ENCODE results near the gene MYO18B. TPM values are rescaled to one million over a fixed set of nuclear protein-coding genes. Genes with fewer than 3 reads are reported as not detected.
"Not testable (repeated sequence)": the region's sequence is repeated elsewhere in the genome, so short reads cannot be mapped to it uniquely, and the experiment has no call there.

Gene MYO18B, protein sequence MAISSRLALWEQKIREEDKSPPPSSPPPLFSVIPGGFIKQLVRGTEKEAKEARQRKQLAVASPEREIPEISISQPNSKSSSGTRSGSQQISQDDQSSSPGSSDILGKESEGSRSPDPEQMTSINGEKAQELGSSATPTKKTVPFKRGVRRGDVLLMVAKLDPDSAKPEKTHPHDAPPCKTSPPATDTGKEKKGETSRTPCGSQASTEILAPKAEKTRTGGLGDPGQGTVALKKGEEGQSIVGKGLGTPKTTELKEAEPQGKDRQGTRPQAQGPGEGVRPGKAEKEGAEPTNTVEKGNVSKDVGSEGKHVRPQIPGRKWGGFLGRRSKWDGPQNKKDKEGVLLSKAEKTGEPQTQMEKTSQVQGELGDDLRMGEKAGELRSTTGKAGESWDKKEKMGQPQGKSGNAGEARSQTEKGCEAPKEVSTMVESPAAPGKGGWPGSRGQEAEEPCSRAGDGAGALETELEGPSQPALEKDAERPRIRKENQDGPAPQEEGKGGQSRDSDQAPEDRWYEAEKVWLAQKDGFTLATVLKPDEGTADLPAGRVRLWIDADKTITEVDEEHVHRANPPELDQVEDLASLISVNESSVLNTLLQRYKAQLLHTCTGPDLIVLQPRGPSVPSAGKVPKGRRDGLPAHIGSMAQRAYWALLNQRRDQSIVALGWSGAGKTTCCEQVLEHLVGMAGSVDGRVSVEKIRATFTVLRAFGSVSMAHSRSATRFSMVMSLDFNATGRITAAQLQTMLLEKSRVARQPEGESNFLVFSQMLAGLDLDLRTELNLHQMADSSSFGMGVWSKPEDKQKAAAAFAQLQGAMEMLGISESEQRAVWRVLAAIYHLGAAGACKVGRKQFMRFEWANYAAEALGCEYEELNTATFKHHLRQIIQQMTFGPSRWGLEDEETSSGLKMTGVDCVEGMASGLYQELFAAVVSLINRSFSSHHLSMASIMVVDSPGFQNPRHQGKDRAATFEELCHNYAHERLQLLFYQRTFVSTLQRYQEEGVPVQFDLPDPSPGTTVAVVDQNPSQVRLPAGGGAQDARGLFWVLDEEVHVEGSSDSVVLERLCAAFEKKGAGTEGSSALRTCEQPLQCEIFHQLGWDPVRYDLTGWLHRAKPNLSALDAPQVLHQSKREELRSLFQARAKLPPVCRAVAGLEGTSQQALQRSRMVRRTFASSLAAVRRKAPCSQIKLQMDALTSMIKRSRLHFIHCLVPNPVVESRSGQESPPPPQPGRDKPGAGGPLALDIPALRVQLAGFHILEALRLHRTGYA (N-terminal part only)
- total RNA-seq (2014; rRNA removed; shearing (Covaris generic)): 0.05 TPM in 1 of 2 replicates, not detected in the other
- 0.12 TPM in 1 of 2 replicates, not detected in the other for polyA plus RNA-seq (2014; cell fraction: nucleus; rRNA removed)

DNA sequence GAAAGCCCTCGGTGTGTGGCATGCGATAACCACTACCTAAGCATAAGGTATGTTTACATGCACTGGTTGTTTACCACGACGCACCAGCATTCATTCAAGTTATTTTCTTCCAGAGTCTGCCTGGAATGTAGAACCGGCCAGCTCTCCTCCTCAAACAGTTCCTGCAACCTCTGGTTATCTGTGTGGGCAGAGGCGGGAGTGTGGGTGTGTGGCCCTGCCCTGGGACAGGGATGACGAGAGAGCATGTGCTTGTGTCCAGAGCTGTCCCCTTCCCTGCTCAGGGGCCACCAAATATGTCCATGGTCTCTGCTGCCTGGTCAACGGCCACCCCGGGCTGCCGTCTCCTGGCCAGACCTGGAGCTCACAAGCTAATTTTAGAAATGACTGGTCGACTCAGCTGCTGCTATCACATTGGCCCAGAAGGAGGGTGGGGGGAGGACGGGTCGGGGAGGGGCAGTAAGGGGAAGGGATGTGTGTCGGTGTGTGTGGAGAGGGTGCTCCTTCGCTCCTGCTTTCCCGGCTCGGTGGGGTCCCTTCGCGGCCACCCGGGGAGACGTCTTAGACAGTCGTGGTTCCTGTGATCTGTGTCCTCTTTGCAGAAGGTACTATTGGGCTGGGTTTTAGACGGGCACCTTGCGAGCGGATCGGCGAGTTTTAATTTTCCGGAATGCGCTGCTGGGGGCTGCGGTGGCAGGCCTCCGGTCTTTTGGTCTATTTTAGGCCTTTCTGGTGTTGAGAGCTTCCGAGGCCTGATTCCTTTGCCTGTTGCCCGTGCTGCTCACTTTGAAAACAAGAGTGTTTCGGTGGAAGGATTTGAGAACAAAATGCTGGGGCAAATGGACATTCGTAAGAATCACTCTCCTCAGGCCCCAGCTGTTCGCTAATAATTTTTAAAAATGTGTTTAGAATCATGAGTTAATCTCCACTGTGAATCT is at the start of gene MYO18B:
MYO18B (plus strand) TSS at position 497 of the 935 bp plus-strand sequence. CDS start 18,905 bp downstream, outside the sequence.
- DNase-seq (ENCODE audit: extremely low read depth, low read depth): no peak

DNA sequence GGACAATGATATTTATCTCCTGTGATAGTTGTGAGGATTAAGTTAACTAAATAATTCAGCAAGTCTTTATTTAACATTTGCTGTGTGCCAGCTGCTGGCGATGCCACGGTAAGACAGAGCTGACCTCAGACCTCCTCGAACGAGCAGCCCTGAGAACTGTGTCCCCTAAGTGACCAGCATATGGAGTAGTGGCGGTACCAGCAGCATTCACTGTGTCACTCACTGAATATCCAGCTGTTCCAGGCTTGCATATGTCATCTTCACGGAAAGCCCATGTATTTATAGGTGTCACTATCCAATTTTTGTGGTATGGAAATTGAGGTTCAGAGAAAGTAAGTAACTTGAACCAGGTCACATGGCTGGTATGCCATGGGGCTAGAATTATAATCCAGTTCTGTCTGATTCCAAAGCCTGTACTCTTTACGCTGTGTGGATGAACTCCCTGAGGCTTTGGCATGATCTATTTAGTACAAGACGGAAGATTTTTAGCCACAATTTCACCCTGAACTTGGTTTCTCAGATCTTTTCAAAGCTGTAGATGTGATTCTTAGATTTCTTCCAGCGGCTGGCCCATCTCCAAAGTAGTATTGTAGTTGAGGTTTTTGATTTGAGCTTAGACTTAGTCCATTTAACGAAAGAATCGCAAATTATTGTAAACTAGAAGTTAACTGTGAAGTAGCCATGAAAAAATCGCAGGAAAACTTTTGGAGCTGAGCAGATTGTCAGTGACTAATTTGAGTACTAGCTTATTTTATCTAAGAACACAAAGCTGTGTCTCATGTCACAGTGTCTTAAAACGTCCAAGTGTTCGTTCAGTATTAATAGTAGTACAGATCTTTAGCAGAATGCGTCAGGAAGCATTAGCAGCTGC is 49.4 kb upstream of the MYO18B start:
- DNase-seq (ENCODE audit: extremely low read depth, low read depth): no peak

DNA sequence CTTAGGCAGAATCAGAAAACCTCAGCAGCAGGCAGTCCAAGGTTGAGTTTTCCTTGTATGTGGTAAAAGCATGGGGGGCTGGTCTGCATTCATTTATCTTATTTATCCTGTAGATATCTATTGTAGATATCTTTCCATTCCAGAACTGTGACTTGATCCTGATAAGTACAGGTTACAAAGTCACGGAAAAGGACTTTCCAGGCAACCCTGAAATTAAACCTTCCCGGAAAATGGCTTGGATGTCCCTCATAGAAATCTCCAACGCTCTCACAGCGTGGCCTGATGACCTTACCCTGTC is 48.8 kb upstream of the MYO18B start:
- no peak for DNase-seq (ENCODE audit: extremely low read depth, low read depth)

DNA sequence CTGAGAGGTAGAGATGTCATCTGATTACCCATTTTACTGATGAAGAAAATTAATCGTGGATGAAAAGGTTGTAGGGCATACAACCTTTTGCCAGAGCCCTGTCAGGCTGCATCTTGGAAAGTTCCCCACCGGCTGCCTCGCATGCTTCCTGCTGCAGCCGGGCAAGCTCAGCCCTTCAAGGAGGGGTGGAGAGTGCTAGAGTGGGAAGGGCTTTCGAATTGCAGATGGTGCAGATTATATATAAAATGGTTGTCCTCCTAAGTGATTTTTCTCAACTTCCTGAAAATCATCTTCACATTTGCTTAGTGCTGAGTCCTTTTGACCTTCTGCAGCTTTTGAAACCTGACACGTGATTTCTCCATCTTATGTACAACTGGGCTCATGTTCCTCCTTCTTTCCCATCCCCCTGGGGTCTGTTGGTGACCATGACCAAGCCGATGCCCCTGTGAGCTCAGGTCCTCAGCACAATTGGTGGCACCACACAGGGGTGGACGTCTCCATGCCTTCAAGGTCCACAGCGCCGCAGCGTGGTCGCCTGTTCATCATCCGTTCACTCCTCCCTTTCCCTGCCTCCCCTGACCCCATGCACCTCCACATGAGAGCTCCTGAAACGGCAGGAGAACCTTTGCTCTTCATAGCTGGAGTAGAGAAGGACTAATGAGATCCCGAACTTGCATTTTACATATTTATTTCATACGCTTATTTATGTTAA is 47.6 kb upstream of the MYO18B start:
- no peak for DNase-seq (ENCODE audit: extremely low read depth, low read depth)

DNA sequence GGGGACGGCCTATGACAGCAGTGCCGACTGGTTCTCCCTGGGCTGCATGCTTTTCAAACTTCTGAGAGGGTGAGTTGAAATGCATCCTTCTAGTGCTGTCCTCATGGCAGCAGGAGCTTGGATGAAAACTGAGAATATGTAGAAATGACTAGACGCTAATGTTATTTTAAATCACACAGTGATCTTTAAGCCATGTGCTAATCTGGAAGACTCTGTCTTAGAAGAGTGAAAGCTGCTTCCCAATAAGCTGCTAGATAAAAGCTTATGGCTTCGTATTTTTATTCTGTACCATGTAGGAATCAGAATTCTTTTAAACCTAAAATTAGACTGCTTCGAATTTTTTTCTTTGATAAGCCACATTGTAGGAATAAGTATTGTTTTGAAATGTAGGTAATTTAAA is 46.8 kb upstream of the MYO18B start:
- DNase-seq (ENCODE audit: extremely low read depth, low read depth): no peak

DNA sequence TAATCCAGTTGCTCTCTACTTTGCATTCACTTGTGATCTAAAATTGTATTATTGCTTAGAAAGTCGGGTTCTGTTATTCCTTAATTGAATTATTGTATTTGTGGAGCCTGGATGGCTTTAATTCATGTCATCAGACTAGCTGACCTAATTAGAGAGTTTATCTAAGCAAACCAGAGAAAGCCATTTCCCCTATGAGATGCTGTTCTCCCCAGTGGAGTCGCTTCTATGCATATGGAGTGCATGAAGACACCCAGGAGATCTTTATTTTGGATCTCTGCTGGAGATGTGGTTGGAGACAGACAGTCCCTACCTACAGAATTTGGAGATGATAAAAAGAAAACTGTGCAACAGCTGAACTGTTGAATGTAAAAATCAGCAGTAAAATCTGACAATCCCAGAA is 45.2 kb upstream of the MYO18B start:
- no peak for DNase-seq (ENCODE audit: extremely low read depth, low read depth)

DNA sequence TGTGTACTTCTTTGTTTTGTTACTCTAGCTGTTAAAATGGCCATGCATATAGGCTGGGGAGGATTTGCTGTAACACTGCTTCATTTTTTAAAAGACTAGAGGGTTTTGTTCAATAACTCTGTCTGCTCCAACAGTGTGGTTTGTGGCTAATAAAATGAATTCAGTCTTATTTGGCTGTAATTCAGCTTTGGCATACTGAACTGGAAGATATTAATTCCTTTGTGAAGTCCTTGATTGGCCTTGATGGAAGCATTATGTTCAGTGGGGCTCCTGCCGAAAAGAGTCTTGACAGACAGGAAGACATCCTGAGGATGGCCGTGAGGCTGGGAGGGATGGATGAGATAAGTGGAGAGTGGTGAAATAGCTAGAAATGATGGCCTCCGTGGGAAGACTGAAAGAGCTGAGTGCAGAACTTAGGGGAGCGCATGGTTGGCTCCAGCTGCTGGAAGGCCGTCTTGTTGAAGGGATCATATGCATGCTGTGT is 44.8 kb upstream of the MYO18B start:
- DNase-seq (ENCODE audit: extremely low read depth, low read depth): no peak

DNA sequence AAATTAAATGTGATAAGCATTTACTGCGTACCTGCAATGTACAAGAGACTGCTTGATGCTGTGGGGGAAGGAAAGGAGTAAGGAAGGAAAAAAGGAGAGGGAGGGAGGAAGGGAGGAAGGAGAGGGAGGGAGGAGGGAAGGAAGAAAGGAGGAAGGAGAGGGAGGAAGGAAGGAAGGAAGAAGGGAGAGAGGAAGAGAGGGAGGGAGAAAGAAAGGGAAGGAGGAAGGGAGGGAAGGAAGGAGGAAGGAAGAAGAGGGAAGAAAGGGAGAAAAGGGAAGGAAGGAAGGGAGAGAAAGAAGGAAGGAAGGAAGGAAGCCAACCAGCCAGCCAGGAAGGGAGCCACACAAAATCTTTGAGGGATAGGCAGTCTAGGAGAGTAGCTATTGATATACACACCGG is 44.0 kb upstream of the MYO18B start:
- no peak for DNase-seq (ENCODE audit: extremely low read depth, low read depth)

DNA sequence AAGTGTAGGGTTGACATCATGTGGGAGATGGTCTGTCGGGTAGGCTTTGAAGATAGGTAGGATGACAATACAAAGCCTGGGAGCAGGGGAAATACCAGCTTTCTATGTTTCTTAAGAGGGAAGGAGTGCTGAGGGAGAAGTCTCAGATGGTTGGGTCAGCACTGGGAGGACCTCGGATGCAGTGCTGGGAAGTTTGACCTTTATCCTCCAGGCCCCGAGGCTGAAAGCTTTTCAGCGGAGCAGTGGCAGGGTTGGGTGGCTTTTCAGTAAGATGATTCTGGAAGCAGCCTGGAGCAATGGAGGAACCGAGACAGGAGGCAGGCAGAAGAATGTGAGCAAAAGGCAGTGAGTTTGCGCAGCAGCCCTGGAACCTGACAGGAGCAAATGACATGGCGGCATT is 43.5 kb upstream of the MYO18B start:
- DNase-seq (ENCODE audit: extremely low read depth, low read depth): no peak

DNA sequence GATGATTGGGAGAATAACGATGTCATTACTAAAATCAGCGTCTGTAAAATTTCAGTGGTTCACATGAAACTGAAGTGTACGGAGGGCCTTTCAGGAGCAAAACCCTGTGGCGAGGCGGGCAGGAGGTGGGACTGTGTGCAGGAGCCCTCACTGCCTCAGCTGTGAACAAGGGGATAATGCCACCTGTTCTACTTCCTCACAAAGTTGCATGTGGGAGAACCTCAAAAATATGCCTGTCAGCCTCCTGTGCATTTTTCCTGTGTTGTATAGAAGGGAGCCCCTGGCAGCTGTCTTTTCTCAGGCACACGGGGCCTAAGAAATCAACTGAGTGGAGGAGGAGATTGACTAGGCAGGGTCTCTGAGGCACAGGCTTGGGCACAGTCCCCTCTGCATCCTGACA is 43.0 kb upstream of the MYO18B start:
- DNase-seq (ENCODE audit: extremely low read depth, low read depth): no peak

DNA sequence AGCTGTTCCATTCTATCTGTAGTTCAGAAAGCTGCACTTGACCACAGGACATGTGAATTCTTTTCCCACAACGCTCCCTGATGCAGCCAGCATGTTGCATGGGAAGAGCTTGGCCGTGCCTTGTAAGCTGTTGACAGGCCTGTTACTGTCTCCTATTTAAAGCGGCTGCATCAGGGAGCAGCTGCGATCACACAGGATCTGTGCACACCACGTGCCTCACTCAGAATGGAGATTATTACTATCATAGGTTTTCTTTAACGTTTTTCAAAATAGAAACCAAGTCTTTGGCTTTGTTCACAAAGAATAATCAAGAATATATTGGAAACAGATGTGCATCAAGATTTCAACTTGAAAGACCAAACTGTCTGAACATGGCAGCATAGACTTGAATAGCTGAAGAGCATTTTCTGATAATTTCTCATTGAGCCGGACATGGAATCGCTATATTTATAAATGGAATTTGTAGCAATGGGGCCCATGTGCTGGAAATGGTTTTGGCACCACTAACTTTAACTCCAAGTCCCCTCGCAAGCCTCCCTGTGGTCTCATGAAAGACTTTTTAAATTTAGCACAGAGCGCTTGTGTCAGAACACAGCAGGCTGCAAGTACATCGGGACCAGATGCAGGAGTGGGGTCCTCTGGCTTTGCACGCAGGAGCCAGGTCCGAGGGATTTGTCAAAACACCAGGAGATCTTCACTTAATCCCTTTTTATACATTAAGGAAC is 40.8 kb upstream of the MYO18B start:
- no peak for DNase-seq (ENCODE audit: extremely low read depth, low read depth)

DNA sequence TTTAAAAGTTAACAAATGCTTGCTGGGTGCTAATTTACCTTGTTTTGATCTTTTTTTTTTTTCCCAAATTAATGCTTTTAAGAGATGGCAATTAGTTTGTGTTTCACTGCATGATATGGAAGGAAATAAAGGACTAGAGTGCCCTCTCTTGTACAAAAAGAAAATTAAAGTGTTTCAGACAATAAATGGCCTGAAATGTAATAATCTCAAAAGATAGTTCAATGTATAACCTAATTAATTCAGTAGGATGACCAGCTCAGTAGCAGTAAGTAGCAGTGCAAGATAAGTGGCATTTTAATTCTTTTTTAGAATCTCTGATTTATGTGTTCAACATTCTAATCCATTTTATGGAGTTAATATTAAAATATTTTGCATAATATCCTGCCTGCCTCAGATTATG is 39.9 kb upstream of the MYO18B start:
- no peak for DNase-seq (ENCODE audit: extremely low read depth, low read depth)

DNA sequence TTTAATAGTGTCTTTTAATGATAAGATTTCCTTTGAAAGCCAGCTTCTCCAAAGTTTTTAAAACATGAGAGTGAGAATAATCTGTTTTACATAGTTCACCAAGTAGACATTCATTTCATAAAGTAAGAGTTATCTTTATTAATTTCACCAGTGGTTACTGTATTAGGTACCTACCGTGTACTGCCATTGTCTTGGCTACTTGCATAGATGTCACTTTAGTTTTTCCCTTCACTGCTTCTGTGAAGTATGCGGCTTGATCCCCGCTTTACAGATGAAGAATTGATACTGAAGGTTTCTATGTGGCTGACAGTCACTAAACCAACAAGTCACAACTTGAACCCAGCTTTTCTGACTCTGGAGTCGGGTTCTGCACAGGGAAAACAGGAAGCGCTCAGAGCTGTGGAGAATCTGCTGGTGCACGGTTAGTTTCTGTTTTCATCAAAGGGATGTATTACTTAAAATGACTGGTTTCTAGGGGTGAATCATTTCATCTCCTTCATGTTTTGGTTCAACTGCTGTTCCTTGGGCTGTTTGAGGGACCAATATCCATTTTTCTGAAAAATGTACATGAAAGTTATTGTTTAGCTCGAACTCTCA is 39.3 kb upstream of the MYO18B start:
- no peak for DNase-seq (ENCODE audit: extremely low read depth, low read depth)

DNA sequence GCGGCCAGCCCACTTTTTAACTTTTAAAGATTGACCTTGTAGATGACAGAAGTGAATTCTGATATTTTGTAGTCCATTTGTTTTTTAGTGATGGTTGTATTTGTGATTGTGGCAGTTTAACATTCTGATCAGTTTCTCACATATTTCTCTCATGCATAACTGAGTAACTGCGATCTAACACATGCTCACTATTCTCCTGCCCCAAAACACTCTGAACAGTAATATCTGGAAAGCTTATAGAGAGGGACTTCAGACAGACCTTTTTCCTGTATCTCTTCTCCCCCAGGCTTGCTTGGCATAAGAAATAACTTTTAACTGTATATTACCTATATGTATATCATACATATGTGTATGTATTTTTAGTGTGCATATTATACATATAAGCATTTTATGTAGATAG is 37.3 kb upstream of the MYO18B start:
- DNase-seq (ENCODE audit: extremely low read depth, low read depth): no peak

DNA sequence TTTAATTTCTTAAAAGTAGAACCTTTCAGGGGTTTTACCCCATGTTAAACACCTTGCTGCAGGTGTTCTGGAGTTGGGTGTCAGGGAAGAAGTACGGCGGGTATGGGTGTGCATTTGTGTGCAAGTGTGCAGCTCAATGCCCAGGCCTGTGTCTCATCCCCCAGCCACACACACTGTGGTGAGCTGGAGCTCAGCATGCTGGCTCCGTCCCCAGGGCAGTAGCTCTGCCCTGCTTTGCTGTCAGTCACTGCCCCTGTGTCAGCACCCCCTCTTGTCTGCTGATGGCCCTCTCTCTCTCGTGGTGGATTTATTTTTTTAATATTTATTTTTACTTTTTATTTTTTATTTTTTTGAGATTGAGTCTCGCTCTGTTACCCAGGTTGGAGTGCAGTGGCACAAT is 35.8 kb upstream of the MYO18B start:
- DNase-seq (ENCODE audit: extremely low read depth, low read depth): no peak

DNA sequence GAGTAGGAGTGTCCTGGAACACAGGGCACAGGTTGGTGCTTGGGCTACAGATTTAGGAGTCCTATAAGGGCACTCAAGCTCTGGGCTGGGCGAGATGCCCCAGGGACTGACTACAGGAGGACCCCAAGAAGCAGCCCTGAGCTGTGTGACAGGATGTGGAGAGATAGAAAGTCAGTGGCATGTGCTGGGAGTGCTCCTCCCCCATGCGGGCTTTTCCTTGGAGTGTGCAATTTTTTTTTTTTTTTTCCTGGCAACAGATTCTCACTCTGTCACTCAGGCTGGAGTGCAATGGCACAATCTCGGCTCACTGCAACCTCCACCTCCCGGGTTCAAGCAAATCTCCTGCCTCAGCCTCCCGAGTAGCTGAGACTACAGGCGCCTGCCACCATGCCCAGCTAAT is 33.6 kb upstream of the MYO18B start:
- not testable (repeated sequence) for DNase-seq (ENCODE audit: extremely low read depth, low read depth)

DNA sequence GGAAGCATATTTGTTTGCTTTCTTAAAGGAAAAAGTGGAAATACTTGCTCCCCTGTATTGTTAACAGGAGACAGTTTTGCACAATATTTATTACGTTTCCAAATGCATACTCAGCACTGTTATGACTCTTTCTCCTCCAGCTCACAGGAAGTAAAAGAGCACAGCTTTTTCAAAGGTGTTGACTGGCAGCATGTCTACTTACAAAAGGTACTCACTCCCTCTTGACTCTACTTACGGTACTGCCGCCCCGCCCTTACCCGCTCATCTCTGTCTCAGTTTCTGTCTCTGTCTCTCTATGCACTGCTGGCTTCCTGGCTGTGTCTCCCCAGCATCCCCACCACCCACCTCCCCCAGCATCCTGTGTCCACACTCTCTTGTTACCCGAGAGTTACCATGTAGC is 32.2 kb upstream of the MYO18B start:
- DNase-seq (ENCODE audit: extremely low read depth, low read depth): no peak
